Measurements from ENCODE around the gene TNFRSF14.
A peak's percentile ranks its signal among the peaks of the same experiment; 100 is the strongest.

The TNFRSF14 gene

DNA sequence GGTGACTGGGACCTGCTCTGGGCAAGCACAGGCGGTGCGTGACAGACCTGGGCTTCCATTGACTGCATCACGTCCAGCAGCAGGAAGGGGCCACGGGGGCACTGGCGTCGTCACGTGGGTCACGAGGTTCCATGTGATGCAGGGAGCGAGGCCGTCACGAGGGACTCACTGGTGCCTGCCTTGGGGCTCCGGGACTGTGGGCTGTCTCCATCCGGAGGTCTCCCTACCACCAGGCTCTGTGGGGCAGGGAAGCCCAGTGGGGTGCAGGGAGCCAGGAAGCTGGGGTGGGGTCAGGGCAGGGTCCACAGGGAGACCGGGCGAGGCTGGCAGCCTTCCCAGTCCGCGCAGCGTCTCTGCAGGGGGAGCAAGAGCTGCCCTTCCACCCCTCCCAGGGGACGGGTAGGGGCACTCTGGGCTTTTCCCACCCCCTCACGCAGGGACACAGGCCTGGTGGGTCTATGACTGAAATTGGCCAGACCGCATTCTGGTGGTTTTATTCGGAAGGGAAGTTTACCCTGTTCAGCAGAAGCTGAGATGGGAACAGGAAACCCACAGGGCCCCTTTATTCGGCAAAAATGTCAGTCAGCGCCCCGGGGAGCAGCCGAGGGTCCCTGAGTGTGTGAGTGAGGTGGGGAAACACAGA lies 416 bp upstream of the TNFRSF14 start:
- H3K4me3 ChIP-seq (ENCODE audit: low read length): peak overlapping the region; percentile 71
- no peaks in the 10 kb centered on the region for H3K27me3 ChIP-seq (ENCODE audit: control insufficient read depth, low read length)
- H3K4me2 ChIP-seq (ENCODE audit: low read length): peak overlapping the region; percentile 63
- TF ChIP-seq EZH2phosphoT487 (IDR thresholded peaks at IDR 0.05; ENCODE audit: borderline replicate concordance, low read length) (no peak), CTCF (IDR thresholded peaks at IDR 0.05; ENCODE audit: low read depth, low read length, poor library complexity, severe bottlenecking) (no peak)
- no peaks in the 10 kb centered on the region for H3K36me3 ChIP-seq (ENCODE audit: control insufficient read depth, low read length)
- no peaks in the 10 kb centered on the region for H3K9me3 ChIP-seq (ENCODE audit: control insufficient read depth, insufficient read depth, low read length)
- no peaks in the 10 kb centered on the region for H4K20me1 ChIP-seq (ENCODE audit: control insufficient read depth, insufficient read depth, low read depth, low read length)
- peak overlapping the region; percentile 32 for H3K27ac ChIP-seq (ENCODE audit: low read depth, low read length)
- no peaks in the 10 kb centered on the region for H3K9me2 ChIP-seq (replicated peaks; ENCODE audit: control insufficient read depth, low read length)
- peaks cover 27% of the 10 kb centered on the region for H3K4me1 ChIP-seq (ENCODE audit: control insufficient read depth, low read length)
- no peaks in the 10 kb centered on the region for H3K79me2 ChIP-seq (ENCODE audit: control insufficient read depth, low read length)
- H3F3A ChIP-seq (ENCODE audit: control insufficient read depth, insufficient read depth): no peaks in the 10 kb centered on the region

- TF ChIP-seq CTCF (IDR thresholded peaks at IDR 0.05; ENCODE audit: low read depth, low read length, poor library complexity, severe bottlenecking) (no peak), EZH2phosphoT487 (IDR thresholded peaks at IDR 0.05; ENCODE audit: borderline replicate concordance, low read length) (no peak)
- H3K9me3 ChIP-seq (ENCODE audit: control insufficient read depth, insufficient read depth, low read length): no peaks in the 10 kb centered on the region
- H3K9me2 ChIP-seq (replicated peaks; ENCODE audit: control insufficient read depth, low read length): no peaks in the 10 kb centered on the region
- H4K20me1 ChIP-seq (ENCODE audit: control insufficient read depth, insufficient read depth, low read depth, low read length): no peaks in the 10 kb centered on the region
- peaks cover 27% of the 10 kb centered on the region for H3K4me1 ChIP-seq (ENCODE audit: control insufficient read depth, low read length)
- H3K27me3 ChIP-seq (ENCODE audit: control insufficient read depth, low read length): no peaks in the 10 kb centered on the region
- no peaks in the 10 kb centered on the region for H3K79me2 ChIP-seq (ENCODE audit: control insufficient read depth, low read length)
- no peaks in the 10 kb centered on the region for H3F3A ChIP-seq (ENCODE audit: control insufficient read depth, insufficient read depth)
- peak overlapping the region; percentile 63 for H3K4me2 ChIP-seq (ENCODE audit: low read length)
- peak overlapping the region; percentile 71 for H3K4me3 ChIP-seq (ENCODE audit: low read length)
- H3K36me3 ChIP-seq (ENCODE audit: control insufficient read depth, low read length): no peaks in the 10 kb centered on the region
- H3K27ac ChIP-seq (ENCODE audit: low read depth, low read length): peak overlapping the region; percentile 32; the same call in 1 of the 2 replicates
Measured at GRCh38 chr1:2556678-2557481, 709 bp downstream of the TNFRSF14 start.

DNA sequence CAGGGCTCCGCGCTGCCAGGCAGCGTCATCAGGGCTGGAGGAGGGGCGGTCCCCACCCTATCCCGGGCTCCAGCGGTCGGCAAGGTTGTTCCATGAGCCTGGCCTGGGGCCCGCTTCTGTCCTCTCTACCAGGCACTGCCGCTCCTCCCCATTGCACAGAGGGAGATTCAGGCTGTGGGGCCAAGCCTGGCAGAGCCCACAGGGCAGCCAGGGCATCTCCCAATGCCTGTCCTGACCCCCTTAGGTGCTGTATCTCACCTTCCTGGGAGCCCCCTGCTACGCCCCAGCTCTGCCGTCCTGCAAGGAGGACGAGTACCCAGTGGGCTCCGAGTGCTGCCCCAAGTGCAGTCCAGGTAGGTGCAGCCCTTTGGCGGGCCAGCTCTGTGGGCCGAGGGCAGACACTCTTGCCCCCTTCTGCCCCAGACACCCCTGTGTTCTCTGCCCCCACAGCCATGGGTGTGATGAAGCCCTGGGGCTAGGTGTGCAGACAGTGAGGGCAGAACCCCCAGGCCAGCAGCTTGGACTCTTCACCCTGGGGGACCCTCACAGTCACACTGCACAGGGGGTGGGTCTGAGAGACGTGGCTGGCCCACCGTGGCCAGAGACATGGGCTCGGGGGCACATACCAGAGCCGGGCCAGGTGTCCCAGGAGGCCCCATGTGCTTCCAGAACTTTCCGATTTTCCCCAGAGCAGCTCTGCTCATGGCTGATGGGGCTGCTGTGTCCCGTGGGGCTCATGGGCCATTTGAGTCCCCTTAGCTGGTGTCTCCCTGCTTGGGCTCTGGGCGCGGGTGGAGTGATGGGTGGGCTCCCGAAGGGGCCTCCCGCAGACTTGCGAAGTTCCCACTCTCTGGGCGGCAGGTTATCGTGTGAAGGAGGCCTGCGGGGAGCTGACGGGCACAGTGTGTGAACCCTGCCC lies 1.6 kb downstream of the TNFRSF14 start:
- Histone ChIP-seq H3K36me3 (ENCODE audit: control insufficient read depth, low read length) (no peaks in the 10 kb centered on the region), H3F3A (ENCODE audit: control insufficient read depth, insufficient read depth) (no peaks in the 10 kb centered on the region), H3K27ac (ENCODE audit: low read depth, low read length) (no peak overlapping the region), H3K27me3 (ENCODE audit: control insufficient read depth, low read length) (no peaks in the 10 kb centered on the region), H3K9me3 (ENCODE audit: control insufficient read depth, insufficient read depth, low read length) (no peaks in the 10 kb centered on the region), H4K20me1 (ENCODE audit: control insufficient read depth, insufficient read depth, low read depth, low read length) (no peaks in the 10 kb centered on the region), H3K4me3 (ENCODE audit: low read length) (no peak overlapping the region), H3K9me2 (replicated peaks; ENCODE audit: control insufficient read depth, low read length) (no peaks in the 10 kb centered on the region), H3K79me2 (ENCODE audit: control insufficient read depth, low read length) (no peaks in the 10 kb centered on the region), H3K4me2 (ENCODE audit: low read length) (peak overlapping the region; percentile 63), H3K4me1 (ENCODE audit: control insufficient read depth, low read length) (peaks cover 27% of the 10 kb centered on the region)
- TF ChIP-seq CTCF (IDR thresholded peaks at IDR 0.05; ENCODE audit: low read depth, low read length, poor library complexity, severe bottlenecking): no peak
- TF ChIP-seq EZH2phosphoT487 (IDR thresholded peaks at IDR 0.05; ENCODE audit: borderline replicate concordance, low read length): no peak

Data from DOHH2 (cell line).